ENCODE results near the gene GPR107.

DNA sequence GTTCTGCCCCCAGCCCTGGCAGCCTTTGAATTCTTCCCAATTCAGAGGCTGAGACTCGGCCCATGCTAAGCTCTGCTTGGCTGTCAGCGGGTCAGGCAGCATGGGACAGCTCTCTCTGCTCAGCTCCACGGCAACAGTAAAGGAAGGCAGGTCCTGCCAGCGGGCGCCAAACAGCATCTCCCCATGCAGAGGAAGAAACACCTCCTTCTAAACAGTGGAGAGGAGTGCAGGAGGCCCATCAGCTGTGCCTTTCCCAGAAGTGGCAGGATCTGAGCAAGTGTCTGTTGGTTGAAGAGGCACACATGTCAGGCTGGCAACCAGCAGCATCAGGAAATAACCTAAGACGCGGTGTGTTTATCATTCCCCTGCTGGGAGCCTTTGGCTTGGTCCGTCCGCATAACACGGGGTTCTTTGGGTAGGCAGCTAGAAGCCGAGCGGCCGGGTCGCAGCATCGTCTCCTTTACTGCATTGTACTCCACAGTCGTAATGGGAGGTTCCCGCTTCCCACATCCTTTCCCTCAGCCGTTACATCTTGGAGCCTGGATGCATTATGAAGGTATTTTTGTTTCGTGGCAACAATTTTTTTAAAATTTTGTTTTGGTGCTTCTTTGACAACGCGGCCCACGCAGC is 75.8 kb downstream of the GPR107 start:
- no peak for TF ChIP-seq CTCF (IDR thresholded peaks at IDR 0.05; ENCODE audit: poor library complexity)
- TF ChIP-seq EZH2phosphoT487 (IDR thresholded peaks at IDR 0.05; ENCODE audit: low read depth, severe bottlenecking, unreplicated experiment), result no peak

Data from hepatocyte (in vitro differentiated cells).